DOHH2 (cell line): ENCODE data around the gene IL1RAPL1.

ENCODE experiments used
- EZH2phosphoT487 ChIP-seq: fragments of 200-600 bp; sonication (generic); IDR thresholded peaks from 2 replicates; pipeline ENCODE4 v1.6.1; 2017; ENCODE audit warnings: borderline replicate concordance, mild to moderate bottlenecking, antibody characterized with exemption, low read length, moderate library complexity, mixed read lengths
- TF ChIP-seq, protein P1 (sequence below): fragments of 200-600 bp; sonication (generic); IDR thresholded peaks from one replicate; pipeline ENCODE4 v1.5.1; 2014; ENCODE audit warnings: antibody characterized with exemption, mild to moderate bottlenecking, low read depth, low read length; ENCODE audit not compliant: poor library complexity, severe bottlenecking

DNA sequence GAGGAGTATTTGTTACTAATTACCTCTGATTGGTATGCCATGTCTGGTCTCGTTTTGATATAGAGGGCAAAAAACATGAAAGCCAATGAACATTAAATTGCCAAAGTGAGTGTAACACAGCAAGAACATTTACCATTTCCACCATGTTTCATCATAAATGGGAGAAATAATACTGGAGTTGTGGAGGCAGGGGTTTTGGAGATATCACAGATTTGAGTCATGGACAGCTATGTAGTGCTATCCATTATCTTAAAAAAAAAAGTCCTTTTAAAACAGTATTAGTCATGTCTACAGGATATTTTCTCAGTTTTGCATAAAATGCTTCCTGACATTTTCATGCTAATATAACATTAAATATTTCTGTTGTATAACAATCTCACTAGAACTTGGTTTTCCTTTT lies 301.2 kb downstream of the IL1RAPL1 start:
- TF ChIP-seq, protein P1, sequence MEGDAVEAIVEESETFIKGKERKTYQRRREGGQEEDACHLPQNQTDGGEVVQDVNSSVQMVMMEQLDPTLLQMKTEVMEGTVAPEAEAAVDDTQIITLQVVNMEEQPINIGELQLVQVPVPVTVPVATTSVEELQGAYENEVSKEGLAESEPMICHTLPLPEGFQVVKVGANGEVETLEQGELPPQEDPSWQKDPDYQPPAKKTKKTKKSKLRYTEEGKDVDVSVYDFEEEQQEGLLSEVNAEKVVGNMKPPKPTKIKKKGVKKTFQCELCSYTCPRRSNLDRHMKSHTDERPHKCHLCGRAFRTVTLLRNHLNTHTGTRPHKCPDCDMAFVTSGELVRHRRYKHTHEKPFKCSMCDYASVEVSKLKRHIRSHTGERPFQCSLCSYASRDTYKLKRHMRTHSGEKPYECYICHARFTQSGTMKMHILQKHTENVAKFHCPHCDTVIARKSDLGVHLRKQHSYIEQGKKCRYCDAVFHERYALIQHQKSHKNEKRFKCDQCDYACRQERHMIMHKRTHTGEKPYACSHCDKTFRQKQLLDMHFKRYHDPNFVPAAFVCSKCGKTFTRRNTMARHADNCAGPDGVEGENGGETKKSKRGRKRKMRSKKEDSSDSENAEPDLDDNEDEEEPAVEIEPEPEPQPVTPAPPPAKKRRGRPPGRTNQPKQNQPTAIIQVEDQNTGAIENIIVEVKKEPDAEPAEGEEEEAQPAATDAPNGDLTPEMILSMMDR, result no peak
- TF ChIP-seq EZH2phosphoT487, result no peak
